Panc1 (cell line): Measurements from ENCODE around the gene RNF213. TPM values are rescaled to one million over a fixed set of nuclear protein-coding genes. Genes with fewer than 3 reads are reported as not detected.
A peak's percentile ranks its signal among the peaks of the same experiment; 100 is the strongest.

ENCODE experiments used
- ATAC-seq: fragments of 200-7000 bp; cut with Tn5 transposase; 2 replicates; pipeline ENCODE4 v1.9.1; 2020; ENCODE audit warnings: mild to moderate bottlenecking, moderate library complexity
- BruUV-seq: library from RNA; stranded (reverse); fragments of 400-500 nt; replicated peaks from 2 replicates; lab custom pipeline; 2021; lab: Mats Ljungman, UMichigan
- CTCF ChIA-PET: fragments of 300-600 bp; sonication (Branson Sonifier 250); formaldehyde crosslinking; loops from one replicate; lab custom pipeline; 2022; ENCODE audit warnings: antibody characterized with exemption; lab: Charles Lee
- POLR2A ChIA-PET: fragments of 300-600 bp; sonication (Branson Sonifier 250); formaldehyde crosslinking; loops from one replicate; lab custom pipeline; 2022; ENCODE audit warnings: antibody characterized with exemption; lab: Charles Lee
- DNase-seq: peaks from one replicate; pipeline ENCODE4 v3.0.0-alpha.2; 2010; ENCODE audit warnings: low read depth, low spot score
- H3K27ac ChIP-seq: 2 replicates; pipeline ENCODE4 v1.5.1; 2011; ENCODE audit warnings: mild to moderate bottlenecking, low read length, inconsistent platforms
- H3K27me3 ChIP-seq: fragments of 200-500 bp; sonication (Bioruptor generic); 2 replicates; pipeline ENCODE4 v1.6.0; 2014; ENCODE audit warnings: low read length, inconsistent platforms; ENCODE audit not compliant: control insufficient read depth, insufficient read depth
- H3K36me3 ChIP-seq: fragments of 200-500 bp; sonication (Bioruptor generic); 2 replicates; pipeline ENCODE4 v1.5.1; 2014; ENCODE audit warnings: inconsistent platforms, mild to moderate bottlenecking, low read length, moderate library complexity; ENCODE audit not compliant: control insufficient read depth, insufficient read depth
- H3K4me1 ChIP-seq: 2 replicates; pipeline ENCODE4 v1.5.1; 2011; ENCODE audit warnings: inconsistent platforms, mild to moderate bottlenecking, low read length, moderate library complexity; ENCODE audit not compliant: control insufficient read depth, insufficient read depth
- H3K4me3 ChIP-seq, 2 experiments: 2 replicates each; pipeline ENCODE4 v1.5.1; 2011 to 2012; ENCODE audit warnings: low read depth in 2 of 2, low read length in 2 of 2, mild to moderate bottlenecking in 2 of 2, inconsistent platforms in 1 of 2, moderate library complexity in 1 of 2
- H3K9me3 ChIP-seq: fragments of 200-500 bp; sonication (Bioruptor generic); 2 replicates; pipeline ENCODE4 v1.5.1; 2014; ENCODE audit warnings: low read depth, mild to moderate bottlenecking, inconsistent platforms, low read length, moderate library complexity; ENCODE audit not compliant: control insufficient read depth, insufficient read depth
- CTCF ChIP-seq: fragments of 450-650 bp; IDR thresholded peaks from 2 replicates; pipeline ENCODE4 v1.5.1; 2017; ENCODE audit warnings: mild to moderate bottlenecking
- POLR2AphosphoS5 ChIP-seq: IDR thresholded peaks from 2 replicates; pipeline ENCODE4 v1.6.1; 2012; ENCODE audit warnings: mild to moderate bottlenecking, low read depth, low read length, moderate library complexity
- SIN3A ChIP-seq: IDR thresholded peaks from 2 replicates; pipeline ENCODE4 v1.6.1; 2012; ENCODE audit warnings: low read depth, mild to moderate bottlenecking, low read length, moderate library complexity, borderline replicate concordance; ENCODE audit not compliant: insufficient read depth
- TCF7L2 ChIP-seq: IDR thresholded peaks from 2 replicates; pipeline ENCODE4 v1.6.1; 2011; ENCODE audit warnings: mild to moderate bottlenecking, low read depth, low read length, inconsistent platforms
- in situ Hi-C: cut with HindIII; loops from 2 replicates; pipeline ENCODE4 v1.10.0; 2016; ENCODE audit warnings: low sequenced_read_pairs, low pct_unique_long_range_greater_than_20kb
- intact Hi-C: fragments of 100-400 bp; cut with micrococcal nuclease; formaldehyde crosslinking; loops from one replicate; pipeline ENCODE4 v1.10.0; 2022; ENCODE audit not compliant: unreplicated experiment
- total RNA-seq: library from RNA; stranded (reverse); gene quantifications from one replicate; pipeline ENCODE4 v1.2.1, GENCODE V29; 2021; ENCODE audit not compliant: unreplicated experiment
- TF ChIP-seq, protein P1 (sequence below), 2 experiments: IDR thresholded peaks; 2 replicates each; pipeline ENCODE4 v1.6.1; 2011 to 2012; ENCODE audit warnings: low read depth in 2 of 2, control low read depth in 1 of 2, low read length in 1 of 2, mild to moderate bottlenecking in 1 of 2, moderate library complexity in 1 of 2; ENCODE audit not compliant: insufficient read depth in 1 of 2

Gene RNF213
- total RNA-seq, 1 experiment from 2014 or later = 230 TPM

GRCh38 chr17:80222376-80223141, 38.1 kb upstream of the RNF213 start:
- H3K36me3 ChIP-seq = no peaks in the 10 kb centered on the region; the same call in 1 of the 2 replicates
- no peaks in the 10 kb centered on the region for H3K27me3 ChIP-seq
- peaks cover 14% of the 10 kb centered on the region for H3K4me1 ChIP-seq
- no peak overlapping the region for H3K27ac ChIP-seq
- in situ Hi-C loops = no loop called here
- H3K9me3 ChIP-seq = no peaks in the 10 kb centered on the region
- BruUV-seq = TSS peak; percentile 50
- H3K4me3 ChIP-seq = no peak overlapping the region
- DNase-seq = no peak
- ATAC-seq = no peak
- intact Hi-C loops = no loop called here
- TF ChIP-seq CTCF (no peak), SIN3A (no peak)
- TF ChIP-seq, protein P1, sequence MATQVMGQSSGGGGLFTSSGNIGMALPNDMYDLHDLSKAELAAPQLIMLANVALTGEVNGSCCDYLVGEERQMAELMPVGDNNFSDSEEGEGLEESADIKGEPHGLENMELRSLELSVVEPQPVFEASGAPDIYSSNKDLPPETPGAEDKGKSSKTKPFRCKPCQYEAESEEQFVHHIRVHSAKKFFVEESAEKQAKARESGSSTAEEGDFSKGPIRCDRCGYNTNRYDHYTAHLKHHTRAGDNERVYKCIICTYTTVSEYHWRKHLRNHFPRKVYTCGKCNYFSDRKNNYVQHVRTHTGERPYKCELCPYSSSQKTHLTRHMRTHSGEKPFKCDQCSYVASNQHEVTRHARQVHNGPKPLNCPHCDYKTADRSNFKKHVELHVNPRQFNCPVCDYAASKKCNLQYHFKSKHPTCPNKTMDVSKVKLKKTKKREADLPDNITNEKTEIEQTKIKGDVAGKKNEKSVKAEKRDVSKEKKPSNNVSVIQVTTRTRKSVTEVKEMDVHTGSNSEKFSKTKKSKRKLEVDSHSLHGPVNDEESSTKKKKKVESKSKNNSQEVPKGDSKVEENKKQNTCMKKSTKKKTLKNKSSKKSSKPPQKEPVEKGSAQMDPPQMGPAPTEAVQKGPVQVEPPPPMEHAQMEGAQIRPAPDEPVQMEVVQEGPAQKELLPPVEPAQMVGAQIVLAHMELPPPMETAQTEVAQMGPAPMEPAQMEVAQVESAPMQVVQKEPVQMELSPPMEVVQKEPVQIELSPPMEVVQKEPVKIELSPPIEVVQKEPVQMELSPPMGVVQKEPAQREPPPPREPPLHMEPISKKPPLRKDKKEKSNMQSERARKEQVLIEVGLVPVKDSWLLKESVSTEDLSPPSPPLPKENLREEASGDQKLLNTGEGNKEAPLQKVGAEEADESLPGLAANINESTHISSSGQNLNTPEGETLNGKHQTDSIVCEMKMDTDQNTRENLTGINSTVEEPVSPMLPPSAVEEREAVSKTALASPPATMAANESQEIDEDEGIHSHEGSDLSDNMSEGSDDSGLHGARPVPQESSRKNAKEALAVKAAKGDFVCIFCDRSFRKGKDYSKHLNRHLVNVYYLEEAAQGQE (IDR thresholded peaks at IDR 0.05; ENCODE audit: insufficient read depth in 1 of 2, low read depth in 2 of 2, low read length in 1 of 2) = no peak
- ChIA-PET POLR2A (interaction anchor here (0.7 kb wide), 1 partner anchor 16 kb away, joined by 5 read pairs; no protein-coding TSS in a partner anchor), CTCF (no interaction called here)

GRCh38 chr17:80223142-80223815, 37.4 kb upstream of the RNF213 start:
- no TSS peak for BruUV-seq
- H3K4me3 ChIP-seq = no peak overlapping the region
- H3K9me3 ChIP-seq = no peaks in the 10 kb centered on the region
- DNase-seq = no peak
- intact Hi-C loops (no loop called here), in situ Hi-C loops (no loop called here)
- ChIA-PET POLR2A (no interaction called here), CTCF (no interaction called here)
- H3K27me3 ChIP-seq = no peaks in the 10 kb centered on the region
- TF ChIP-seq POLR2AphosphoS5 (no peak), TCF7L2 (no peak), CTCF (no peak), SIN3A (no peak)
- TF ChIP-seq, protein P1 (IDR thresholded peaks at IDR 0.05; ENCODE audit: insufficient read depth in 1 of 2, low read depth in 2 of 2, low read length in 1 of 2) = no peak
- peaks cover 14% of the 10 kb centered on the region for H3K4me1 ChIP-seq
- ATAC-seq = no peak
- no peak overlapping the region for H3K27ac ChIP-seq
- H3K36me3 ChIP-seq = no peaks in the 10 kb centered on the region; the same call in 1 of the 2 replicates
